GM18861 (cell line): ENCODE measurements around the gene MAB21L2.

ENCODE experiments used
- ATAC-seq: cut with Tn5 transposase; IDR thresholded peaks from one replicate; pipeline ENCODE4 v1.9.1; 2021; ENCODE audit not compliant: unreplicated experiment

Gene MAB21L2

DNA sequence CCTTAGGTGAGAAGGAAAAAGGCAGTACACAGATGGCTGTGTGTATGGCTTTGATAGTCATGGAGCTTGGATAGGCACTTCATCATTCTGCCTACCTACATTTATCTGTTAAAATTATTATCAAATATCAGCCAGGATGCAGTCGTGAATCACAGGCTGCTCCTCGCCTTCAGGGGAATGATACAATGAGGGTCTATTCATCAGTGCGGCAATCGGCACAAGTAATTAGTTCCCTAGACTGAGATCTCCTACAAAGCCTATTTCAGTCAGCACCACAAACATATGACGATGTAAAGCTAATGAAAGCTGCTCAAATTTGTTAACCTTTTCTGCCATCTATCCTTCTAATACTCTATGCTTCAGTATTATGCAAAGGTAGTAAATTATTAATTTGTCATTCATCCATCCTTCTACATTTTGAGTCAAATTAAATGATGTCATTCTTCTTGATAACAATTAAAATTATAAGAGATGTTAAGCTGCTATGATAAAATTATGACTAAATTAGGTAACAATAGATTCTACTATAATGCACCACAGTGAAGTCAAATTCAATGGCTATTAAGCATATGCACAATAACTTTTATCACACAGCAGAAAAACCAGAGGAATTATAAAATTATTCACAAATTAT is 19.0 kb downstream of the MAB21L2 start:
- no peak for ATAC-seq

DNA sequence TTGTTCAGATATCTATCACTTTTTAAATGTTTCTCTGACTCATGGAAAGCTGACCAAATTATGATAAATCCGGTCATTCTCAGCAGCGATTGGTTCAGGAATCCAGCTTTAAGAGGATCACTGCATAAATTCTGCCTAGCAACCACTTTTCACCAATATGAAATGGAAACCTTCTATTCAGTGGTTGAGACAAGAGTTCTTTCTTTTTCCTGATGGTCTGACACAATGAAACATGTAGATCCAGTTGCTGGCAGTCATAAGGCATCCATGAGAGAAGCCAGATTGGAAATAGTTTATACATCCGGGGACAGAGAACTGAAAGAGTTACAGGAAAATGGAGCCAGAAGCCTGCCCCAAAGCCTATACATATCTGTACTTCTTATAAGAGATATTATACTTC is 27.2 kb downstream of the MAB21L2 start:
- no peak for ATAC-seq

DNA sequence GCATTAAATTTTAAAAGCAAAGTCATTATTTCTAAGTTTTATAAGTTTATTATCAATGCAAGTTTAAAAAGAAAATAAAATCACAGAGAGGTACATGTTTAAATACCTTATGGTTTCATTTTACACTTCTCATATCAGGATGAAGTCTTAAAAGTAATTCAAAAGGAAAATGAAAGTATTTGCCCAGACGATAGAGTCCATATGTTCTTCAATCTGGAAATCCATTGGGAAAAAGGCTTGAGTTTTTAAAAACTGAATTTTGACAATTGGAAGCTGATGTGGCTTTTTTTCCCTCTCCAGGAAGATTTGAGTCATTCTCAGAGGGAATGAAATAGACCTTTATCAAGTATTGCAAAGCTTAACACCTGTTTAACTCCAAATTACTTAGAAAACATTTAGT is 37.1 kb downstream of the MAB21L2 start:
- no peak for ATAC-seq

DNA sequence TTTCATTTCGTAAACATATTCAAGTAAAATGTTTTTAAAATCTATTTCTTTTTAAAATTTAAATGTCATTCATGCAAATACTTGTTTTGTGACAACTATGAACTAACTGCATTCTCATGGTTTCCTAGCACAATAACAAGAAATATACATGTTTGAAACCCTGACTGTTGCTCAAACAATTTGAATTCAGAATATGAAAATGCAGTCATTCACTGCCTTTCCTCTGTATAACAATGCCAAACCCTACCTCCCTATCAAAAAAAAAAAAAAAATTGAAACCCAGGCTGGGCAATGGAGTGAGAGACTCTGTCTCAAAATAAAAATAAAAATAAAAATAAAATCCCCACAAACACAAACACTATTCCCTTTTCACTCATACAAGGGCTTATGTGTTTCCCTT is 42.1 kb downstream of the MAB21L2 start:
- ATAC-seq, result no peak

DNA sequence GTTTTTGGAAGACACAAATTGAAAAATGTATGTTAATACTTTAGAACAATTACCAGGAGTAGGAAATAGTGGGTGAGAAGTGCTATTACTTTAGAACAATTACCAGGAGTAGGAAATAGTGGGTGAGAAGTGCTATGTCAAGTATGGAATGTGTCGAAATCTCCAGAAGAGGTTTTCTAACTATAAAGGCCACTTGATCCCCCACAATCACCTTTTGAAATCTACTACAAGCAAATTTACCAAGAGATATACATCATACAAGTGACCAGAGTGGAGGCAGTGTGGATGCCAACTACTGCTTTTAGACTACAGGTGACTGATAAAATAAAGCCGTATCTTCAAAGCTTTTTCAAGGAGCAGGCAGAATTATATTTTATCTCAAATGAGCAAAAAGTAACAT is 43.1 kb downstream of the MAB21L2 start:
- no peak for ATAC-seq

DNA sequence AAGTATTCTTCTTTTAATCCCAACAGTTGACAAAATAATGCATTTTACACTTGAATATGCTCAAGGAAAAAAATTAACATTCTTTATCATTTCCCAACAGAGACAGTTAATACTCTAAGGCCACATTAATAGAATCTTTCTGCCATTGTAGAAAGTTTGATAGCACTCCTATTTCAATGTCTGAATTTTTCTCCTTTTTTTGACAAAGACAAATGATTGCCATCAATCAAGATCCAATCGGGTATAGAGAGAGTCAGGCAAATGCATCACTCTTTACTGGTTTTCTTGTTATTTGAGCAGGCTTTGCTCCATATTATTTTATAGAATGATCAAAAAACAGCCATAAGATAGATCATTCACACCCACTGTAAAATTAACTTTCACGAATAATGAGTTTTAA is 46.1 kb downstream of the MAB21L2 start:
- no peak for ATAC-seq

DNA sequence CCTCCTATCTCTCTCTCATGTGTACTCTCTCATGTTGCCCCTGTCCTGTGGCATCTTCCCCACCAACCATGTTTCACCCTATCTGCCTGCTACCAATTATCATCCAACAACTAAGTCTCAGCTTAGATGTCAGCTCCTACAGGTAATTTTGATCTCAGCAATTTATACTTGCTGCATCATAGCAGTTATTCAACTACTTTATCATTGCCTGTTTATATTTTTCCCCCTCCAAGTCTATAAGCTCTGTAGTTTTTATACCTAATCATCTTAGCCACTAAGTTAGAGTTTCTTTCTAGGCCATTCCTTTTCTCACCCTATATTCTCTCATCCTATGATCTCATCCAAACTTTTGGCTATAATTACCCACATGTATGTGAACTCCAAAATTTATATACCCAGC is 50.7 kb downstream of the MAB21L2 start:
- ATAC-seq, result no peak
